ENCODE data around the gene MCRIP1.

MCRIP1 gene, protein sequence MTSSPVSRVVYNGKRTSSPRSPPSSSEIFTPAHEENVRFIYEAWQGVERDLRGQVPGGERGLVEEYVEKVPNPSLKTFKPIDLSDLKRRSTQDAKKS

DNA sequence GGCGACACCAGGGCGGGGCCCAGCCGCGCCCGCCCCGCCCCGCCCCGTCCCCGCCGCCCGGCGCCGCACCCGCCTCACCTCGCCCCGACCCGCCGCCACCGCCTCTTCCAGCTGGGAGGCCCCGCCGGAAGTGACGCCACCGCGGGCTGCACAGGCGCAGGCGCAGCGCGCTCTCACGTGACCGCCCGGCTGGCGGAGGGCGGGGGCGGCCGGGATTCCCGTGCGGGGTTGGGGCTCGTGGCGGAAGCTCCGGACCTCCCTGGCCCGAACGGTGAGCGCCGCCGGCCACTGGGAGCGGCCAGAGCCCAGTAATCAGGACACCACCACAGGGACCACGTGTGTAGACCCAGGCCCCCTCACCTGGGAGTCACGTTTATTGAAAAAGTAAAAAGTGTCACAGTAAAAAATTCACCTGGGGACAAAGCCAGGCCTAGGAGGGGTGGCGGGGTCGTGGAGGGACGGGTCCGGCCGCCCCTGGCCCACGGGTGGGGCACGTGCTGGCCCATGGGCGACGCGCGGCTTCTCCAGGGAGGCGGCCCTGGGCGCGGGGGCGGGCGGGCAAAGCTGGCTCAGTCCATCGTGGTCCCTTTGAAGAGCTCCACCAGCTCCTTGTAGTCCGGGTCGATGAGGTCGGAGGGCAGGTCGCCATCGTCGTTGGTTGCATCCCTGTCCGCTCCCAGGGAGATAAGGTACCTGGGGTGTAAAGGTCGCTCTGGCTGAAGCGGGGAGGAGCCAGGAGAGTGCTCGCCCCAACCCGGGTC, at the start of gene MCRIP1:
Gene MCRIP1 (minus strand): TSS at position 132 of the 761 bp plus-strand sequence. CDS start 8,785 bp downstream, outside the sequence.
- Mint-ChIP-seq H3K27ac (peak within 1 kb of the TSS; percentile 94), H3K9me3 (ENCODE audit: low read depth) (no peaks in the 10 kb centered on the region), H3K4me1 (ENCODE audit: low read depth) (peaks cover 19% of the 10 kb centered on the region), H3K36me3 (no peaks in the 10 kb centered on the region), H3K27me3 (no peaks in the 10 kb centered on the region), H3K4me3 (peak within 1 kb of the TSS; percentile 96)

DNA sequence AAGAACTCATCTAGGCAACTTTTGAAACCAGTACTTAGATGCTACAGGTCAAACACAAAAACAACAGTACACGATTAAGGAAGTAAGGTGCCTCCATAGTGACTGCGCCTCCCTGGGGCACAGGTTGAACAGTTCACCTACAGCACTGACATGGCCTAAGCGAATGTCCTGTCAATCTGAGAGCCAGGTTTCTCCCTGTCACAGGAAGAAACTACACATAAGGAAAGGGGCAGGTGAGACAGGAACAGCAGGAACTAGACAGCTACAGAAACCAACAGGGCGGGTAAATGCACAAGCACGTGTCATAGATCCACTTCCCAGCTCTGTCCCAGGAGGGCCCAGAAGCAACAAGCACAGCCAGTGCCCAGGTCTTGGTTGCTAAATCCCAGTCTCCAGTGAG, 46.0 kb upstream of the MCRIP1 start:
- Mint-ChIP-seq H3K36me3 (no peaks in the 10 kb centered on the region), H3K9me3 (ENCODE audit: low read depth) (no peaks in the 10 kb centered on the region), H3K4me3 (no peak overlapping the region), H3K27ac (no peak overlapping the region), H3K27me3 (no peaks in the 10 kb centered on the region), H3K4me1 (ENCODE audit: low read depth) (peaks cover 6% of the 10 kb centered on the region)

DNA sequence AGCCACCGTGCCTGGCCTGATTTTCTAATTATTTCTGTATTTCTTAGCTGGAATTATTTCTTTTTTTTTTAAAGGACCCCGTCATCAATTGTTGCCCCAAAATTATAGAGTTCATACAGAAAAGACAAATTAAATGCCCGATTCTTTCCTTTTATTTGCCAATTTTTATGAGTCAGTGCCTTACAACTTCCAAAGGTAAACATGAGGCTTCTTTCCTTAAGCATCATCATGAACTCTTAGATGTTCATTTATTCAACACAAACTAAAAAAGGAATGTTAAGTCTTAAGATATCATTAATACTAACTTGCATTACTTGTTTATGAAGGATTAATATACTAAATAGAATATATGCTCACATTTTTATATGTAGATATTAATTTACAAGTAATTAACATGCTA, 45.2 kb upstream of the MCRIP1 start:
- no peak overlapping the region for H3K4me3 Mint-ChIP-seq
- H3K27me3 Mint-ChIP-seq: no peaks in the 10 kb centered on the region
- H3K9me3 Mint-ChIP-seq (ENCODE audit: low read depth): no peaks in the 10 kb centered on the region
- no peak overlapping the region for H3K27ac Mint-ChIP-seq
- H3K36me3 Mint-ChIP-seq: no peaks in the 10 kb centered on the region
- H3K4me1 Mint-ChIP-seq (ENCODE audit: low read depth): peaks cover 12% of the 10 kb centered on the region

DNA sequence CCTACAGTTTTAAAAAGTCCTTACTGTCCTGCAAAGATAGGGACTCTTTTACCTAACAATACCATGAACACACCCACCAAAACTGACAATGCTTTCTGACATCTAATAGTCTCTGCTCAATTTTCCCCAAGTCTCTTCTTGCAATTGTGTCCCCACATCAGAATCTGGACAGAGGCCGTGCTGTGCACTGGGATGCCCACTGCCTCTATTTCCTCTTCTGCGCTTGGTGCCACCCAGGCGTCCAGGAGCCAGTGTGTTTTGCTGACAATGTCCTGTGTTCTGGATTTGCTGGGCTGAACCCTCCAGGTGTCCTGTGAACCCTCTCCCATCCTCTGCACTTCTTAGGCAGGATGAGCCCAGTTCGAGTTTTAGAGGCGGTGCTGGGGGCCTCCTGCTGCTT, 44.5 kb upstream of the MCRIP1 start:
- H3K36me3 Mint-ChIP-seq: no peaks in the 10 kb centered on the region
- no peak overlapping the region for H3K4me3 Mint-ChIP-seq
- no peaks in the 10 kb centered on the region for H3K9me3 Mint-ChIP-seq (ENCODE audit: low read depth)
- H3K27me3 Mint-ChIP-seq: no peaks in the 10 kb centered on the region
- peaks cover 20% of the 10 kb centered on the region for H3K4me1 Mint-ChIP-seq (ENCODE audit: low read depth)
- H3K27ac Mint-ChIP-seq: no peak overlapping the region

DNA sequence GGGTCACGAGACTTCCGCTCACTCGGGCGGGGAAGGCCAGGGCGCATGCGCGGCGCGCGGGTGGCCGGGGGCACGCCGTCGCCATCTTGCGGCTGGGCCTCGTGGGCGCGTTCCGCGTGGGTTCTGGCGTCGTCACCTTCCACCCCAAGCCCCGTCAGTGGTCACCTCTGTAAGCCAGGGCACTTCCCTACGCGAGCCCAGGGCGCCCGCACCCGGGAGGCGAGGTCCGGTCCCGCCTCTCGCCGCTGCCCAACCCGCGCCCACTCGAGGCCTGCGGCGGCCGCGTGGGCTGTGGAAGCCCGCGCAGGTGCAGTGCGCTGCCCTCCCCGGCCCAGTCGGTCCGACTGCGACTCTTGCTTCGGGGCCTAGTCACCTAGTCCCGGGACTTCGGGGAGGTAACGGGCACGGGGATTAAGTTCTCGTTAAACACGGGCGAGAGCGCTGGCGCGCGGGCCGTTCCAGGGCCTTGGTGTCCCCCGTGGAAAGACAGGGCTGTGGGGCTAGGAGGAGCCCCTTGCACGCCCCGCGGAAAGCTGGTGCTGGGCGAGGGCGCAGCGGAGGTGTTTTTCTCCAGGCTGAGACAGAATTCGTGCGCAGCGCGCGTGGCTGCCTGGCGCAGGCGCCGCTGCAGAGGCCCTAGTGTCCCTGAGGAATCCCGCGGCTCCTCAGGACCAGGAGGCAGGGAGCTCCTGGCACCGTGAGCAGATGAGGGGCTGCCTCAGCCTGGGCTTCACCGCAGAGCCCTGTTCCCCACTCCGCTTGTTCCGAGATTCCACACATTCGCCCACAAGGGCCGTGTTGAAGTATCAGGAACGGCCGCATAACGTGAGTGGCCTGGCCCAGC, 38.5 kb upstream of the MCRIP1 start:
- H3K4me3 Mint-ChIP-seq: peak overlapping the region; percentile 88
- no peaks in the 10 kb centered on the region for H3K36me3 Mint-ChIP-seq
- H3K27me3 Mint-ChIP-seq: no peaks in the 10 kb centered on the region
- peaks cover 35% of the 10 kb centered on the region for H3K4me1 Mint-ChIP-seq (ENCODE audit: low read depth)
- no peaks in the 10 kb centered on the region for H3K9me3 Mint-ChIP-seq (ENCODE audit: low read depth)
- peak overlapping the region; percentile 94 for H3K27ac Mint-ChIP-seq

DNA sequence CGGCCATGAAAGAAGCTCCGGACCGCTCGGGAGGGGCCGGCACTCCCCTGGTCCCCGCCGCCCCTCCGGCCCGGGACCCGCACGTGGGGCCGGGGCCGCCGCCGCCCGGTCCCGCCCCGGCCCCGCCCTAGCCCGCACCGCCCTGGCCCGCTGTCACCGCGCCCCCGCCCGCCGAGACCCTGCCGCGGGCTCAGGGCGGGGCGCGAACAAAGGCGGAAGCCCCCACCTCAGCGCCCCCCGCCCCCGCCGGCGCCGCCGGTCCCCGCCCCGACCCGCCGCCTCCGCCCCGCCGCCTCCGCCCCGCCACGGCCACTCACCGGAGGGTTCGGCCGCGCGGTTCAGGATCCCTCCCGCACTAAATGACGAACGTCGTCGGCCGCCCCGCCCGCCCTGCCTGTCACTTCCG, 37.9 kb upstream of the MCRIP1 start, which contains the start of gene ARHGDIA:
Gene ARHGDIA (minus strand): TSS at position 357 of the 406 bp plus-strand sequence. CDS start 1,407 bp downstream, outside the sequence.
- Mint-ChIP-seq H3K4me1 (ENCODE audit: low read depth) (peaks cover 35% of the 10 kb centered on the region), H3K27me3 (no peaks in the 10 kb centered on the region), H3K27ac (peak within 1 kb of the TSS; percentile 94), H3K4me3 (peak within 1 kb of the TSS; percentile 91), H3K36me3 (no peaks in the 10 kb centered on the region), H3K9me3 (ENCODE audit: low read depth) (no peaks in the 10 kb centered on the region)

DNA sequence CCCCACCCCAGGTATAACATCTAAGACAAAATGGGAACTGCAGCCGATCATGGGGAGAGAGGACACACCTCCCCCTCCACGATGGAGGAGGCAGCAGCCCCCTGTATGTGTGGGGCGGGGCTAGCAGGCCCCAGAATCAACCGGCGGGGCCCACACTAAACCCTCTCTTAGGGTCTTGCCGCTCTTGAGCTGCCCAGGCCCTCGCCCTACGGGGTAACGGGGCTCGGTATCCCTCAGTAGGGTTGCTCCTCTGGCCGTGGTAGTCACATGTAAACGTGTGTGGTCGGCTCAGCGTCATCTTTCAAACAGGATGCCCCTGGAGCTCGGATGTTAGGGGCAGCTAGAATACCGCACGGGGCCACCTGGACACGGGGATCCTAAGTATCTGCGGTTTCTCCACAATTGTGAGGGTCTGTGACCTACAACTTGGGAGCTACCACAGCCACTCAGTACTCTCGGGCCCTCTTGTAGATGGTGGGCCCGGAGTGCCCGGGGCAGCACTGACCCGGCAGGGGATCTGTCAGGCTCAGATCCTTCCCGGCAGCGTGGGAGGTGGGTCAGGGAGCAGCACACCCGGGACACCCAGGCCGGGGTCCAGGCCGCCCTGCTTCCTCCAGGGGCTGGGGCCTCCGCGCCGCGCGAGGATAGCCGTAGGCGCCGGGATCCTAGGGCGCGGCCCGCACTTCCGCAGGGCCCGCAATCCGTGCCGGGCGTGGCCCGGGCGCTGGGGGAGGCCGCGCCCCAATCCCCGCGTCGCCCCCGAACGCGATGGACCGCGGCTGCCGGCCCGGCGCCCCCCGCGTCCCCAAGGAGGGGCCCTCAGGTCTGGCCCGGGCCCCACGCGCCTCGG, 37.3 kb upstream of the MCRIP1 start:
- Mint-ChIP-seq H3K9me3 (ENCODE audit: low read depth) (no peaks in the 10 kb centered on the region), H3K36me3 (no peaks in the 10 kb centered on the region), H3K4me3 (peak overlapping the region; percentile 91), H3K4me1 (ENCODE audit: low read depth) (peaks cover 39% of the 10 kb centered on the region), H3K27ac (peak overlapping the region; percentile 86), H3K27me3 (no peaks in the 10 kb centered on the region)

DNA sequence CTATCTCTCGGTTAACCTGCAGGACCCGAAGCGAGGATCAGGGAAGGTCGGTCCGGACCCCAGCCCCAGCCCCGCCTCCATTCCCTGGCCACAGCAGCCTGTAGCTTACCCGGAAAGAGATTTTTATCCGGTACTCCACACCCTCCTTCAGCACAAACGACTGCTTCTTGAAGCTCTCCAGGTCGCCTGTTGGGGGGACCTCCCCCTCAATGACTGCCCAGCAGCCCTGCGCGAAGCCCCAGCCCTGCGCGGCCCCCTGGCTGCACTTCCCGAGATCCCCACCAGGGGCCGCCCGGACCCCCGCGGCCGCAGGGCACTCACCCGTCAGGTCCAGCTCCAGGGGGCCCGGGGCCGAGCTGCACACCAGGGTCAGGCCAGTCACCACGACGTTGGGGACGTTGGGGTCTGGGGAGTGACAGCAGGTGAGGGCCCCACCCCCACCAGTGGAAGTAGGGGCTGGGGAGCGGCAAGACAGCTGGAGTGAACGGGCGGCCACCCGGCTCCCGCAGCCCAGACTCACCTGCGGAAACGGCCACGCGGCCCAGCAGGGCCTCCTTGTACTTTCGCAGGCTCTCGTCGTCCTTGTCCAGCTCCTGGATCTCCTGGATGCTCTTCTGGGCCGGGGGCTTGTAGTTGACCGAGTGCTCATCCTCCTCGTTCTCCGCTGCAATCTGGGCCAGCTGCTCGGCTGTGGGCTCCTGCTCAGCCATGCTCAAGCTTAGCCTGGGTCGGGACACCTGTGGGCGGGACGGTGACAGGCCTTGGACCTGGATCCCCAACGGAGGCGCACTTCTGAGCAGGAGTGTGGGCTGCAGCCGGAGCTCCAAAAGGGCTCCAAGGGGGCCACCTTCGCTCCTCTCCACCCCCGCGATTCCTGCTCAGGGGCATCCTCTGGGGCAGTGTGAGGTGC, 36.4 kb upstream of the MCRIP1 start:
- Mint-ChIP-seq H3K9me3 (ENCODE audit: low read depth) (no peaks in the 10 kb centered on the region), H3K4me3 (peak overlapping the region; percentile 91), H3K36me3 (no peaks in the 10 kb centered on the region), H3K27ac (peak overlapping the region; percentile 86), H3K27me3 (no peaks in the 10 kb centered on the region), H3K4me1 (ENCODE audit: low read depth) (peaks cover 37% of the 10 kb centered on the region)

DNA sequence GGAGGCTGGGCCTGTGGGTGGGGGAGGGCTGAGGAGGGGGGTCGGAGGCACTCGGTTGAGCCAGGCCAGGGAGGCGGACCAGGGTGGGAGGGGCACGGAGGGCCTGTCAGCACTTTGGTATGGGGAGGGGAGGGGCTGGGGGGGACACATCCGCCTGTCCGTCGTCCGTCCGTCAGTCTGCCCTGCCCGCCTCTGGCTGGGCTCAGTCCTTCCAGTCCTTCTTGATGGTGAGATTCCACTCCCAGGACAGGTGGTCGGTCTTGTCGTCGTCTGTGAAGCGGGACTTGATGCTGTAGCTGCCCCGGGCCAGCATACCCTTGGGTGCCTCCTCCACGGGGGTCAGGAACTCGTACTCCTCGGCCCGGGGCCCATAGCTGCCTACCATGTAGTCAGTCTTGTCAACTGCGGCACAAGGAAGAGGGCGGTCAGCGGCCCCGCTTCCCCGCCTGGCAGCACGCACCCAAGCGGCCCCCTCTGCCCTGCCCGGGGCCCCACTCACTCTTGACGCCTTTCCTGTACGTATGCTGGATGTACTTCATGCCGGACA, 35.7 kb upstream of the MCRIP1 start:
- Mint-ChIP-seq H3K36me3 (no peaks in the 10 kb centered on the region), H3K4me3 (peak overlapping the region; percentile 91)

DNA sequence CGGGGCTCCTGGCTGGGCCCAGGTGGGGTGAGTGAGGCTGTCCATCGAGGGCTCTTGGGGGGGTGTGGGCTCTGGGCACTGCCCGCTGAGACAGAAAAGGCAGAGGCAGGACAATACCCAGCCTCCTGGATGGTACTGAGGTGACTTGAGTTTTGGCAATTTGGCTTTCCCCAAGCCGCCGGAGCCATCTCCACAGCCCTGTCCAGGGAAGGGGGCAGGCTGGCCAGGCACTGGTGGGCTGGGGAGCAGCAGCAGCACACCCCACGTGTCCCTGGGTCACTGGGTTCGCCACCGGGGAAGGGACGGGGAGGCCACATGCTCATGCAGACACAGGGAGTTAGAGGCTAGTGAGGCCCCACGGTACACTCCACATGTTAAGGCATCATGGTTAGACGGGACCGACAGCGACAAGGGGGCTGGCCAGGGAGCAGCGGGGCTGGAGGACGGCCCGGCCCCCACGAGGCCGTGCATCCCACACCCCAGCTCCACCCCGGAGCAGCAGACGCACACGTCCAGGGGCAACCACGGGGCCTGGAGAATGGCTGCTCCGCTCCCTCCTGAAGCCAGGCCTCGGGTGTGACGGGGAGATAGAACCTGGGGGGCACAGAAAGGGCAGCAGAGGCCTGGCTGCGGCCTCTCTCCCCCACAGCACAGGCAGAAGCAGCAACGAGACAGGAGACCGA, 35.0 kb upstream of the MCRIP1 start:
- H3K27ac Mint-ChIP-seq: no peak overlapping the region
- H3K36me3 Mint-ChIP-seq: peaks cover 2% of the 10 kb centered on the region
- H3K4me1 Mint-ChIP-seq (ENCODE audit: low read depth): peaks cover 31% of the 10 kb centered on the region
- H3K9me3 Mint-ChIP-seq (ENCODE audit: low read depth): no peaks in the 10 kb centered on the region
- no peaks in the 10 kb centered on the region for H3K27me3 Mint-ChIP-seq
- peak overlapping the region; percentile 60 for H3K4me3 Mint-ChIP-seq

More for the DNA sequence above, 35.7 kb upstream of the MCRIP1 start:
- Mint-ChIP-seq H3K27ac (no peak overlapping the region), H3K4me1 (ENCODE audit: low read depth) (peaks cover 30% of the 10 kb centered on the region), H3K27me3 (no peaks in the 10 kb centered on the region), H3K9me3 (ENCODE audit: low read depth) (no peaks in the 10 kb centered on the region)

DNA sequence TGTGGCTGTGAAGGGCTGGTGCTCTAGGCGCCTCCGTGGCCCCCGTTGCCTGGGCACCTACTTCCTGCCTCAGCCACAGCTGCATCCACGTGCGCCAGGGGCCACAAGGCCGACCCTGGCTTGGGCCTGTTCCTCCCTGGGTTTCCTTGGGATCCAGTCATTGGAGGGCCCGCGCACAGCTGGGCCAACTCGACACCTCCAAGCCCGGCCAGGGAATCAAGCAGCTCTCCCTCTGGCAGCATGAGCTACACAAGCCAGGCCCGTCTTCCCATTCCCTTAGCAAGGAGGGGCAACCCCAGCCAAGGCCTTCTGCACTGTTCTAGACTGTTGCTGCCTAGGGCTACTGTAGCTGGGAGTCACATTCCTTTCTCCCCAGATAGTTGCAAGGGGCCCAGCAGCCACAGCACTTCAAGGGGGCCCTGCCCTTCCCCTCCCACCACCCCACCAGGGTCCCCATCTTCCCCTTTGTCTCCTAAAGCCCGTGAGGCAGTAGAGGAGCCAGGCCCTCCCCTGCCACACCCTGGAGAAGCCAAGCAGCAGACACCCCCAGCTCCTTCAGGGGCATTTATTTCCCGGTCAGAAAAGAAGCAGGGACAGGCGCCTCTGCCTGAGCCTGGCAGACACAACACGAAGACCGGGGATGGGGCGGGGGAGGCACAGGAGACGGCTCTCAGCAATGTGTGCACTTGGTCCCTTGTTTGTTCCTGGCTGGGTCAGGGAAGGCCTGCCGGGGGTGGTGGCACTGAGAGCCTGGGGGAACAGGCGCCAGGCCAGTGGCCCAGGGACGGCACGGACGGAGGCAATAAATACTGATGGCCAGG, 34.3 kb upstream of the MCRIP1 start:
- Mint-ChIP-seq H3K4me3 (no peak overlapping the region), H3K9me3 (ENCODE audit: low read depth) (no peaks in the 10 kb centered on the region), H3K36me3 (peaks cover 5% of the 10 kb centered on the region), H3K4me1 (ENCODE audit: low read depth) (peaks cover 31% of the 10 kb centered on the region), H3K27ac (peak overlapping the region; percentile 58), H3K27me3 (no peaks in the 10 kb centered on the region)

DNA sequence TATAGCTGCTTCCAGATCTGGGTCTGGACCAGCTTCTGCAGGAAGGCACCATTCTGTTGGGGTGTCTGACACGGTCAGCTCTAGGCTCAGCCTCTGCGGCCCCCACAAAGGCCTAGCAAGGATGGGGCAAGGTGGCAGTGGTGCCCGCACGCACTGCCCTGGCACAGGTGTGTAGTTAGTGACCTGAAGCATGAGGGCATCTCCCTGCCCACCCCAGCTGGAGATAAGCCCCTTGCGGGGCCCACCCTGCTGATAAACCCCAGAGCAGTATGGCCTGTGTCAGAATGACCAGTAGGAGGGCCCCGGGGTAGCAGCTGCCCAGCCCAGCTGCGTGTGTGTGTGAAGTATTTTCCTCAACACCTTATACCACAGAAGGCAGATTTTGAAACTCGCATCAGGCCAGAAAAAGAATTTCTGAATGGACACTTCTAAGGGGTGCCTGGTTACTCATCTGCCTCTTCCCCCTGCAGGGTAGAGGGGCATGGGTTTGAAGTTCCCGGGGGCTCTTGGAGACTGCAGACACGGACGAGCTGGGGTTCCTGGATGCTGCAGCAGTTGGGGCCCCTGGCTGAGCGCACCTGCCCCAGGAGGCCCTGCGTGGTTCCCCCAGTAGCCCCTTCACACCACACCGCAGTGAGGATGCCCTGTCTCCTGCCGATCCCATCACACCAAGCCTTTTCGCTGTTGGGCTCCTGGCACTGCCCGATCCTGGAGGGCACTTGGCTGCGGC, 33.5 kb upstream of the MCRIP1 start:
- Mint-ChIP-seq H3K4me1 (ENCODE audit: low read depth) (peaks cover 29% of the 10 kb centered on the region), H3K9me3 (ENCODE audit: low read depth) (no peaks in the 10 kb centered on the region), H3K36me3 (peaks cover 5% of the 10 kb centered on the region), H3K4me3 (peak overlapping the region; percentile 13), H3K27ac (peak overlapping the region; percentile 58), H3K27me3 (no peaks in the 10 kb centered on the region)
